Muscle of leg (tissue), 11 donors: ENCODE data around the gene DEFB121. TPM values are rescaled to one million over a fixed set of nuclear protein-coding genes. Genes with fewer than 3 reads are reported as not detected.
"Not testable (repeated sequence)": the region's sequence is repeated elsewhere in the genome, so short reads cannot be mapped to it uniquely, and the experiment has no call there.

ENCODE experiments used
- DNase-seq: peaks from one replicate; pipeline ENCODE4 v3.0.0; 2013
- H3K27ac ChIP-seq: one replicate; pipeline ENCODE4 v1.5.1; 2013; ENCODE audit warnings: mild to moderate bottlenecking, low read length, control low read depth
- H3K27me3 ChIP-seq: one replicate; pipeline ENCODE4 v1.6.1; 2013; ENCODE audit warnings: low read length; ENCODE audit not compliant: control insufficient read depth, insufficient read depth
- H3K36me3 ChIP-seq: one replicate; pipeline ENCODE4 v1.6.1; 2013; ENCODE audit warnings: low read length; ENCODE audit not compliant: control insufficient read depth, insufficient read depth
- H3K4me1 ChIP-seq: one replicate; pipeline ENCODE4 v1.6.1; 2013; ENCODE audit warnings: low read length; ENCODE audit not compliant: control insufficient read depth, insufficient read depth
- H3K4me3 ChIP-seq: one replicate; pipeline ENCODE4 v1.5.1; 2013; ENCODE audit warnings: low read length, control low read depth
- H3K9me3 ChIP-seq: replicated peaks from 2 replicates; pipeline ENCODE4 v1.6.1; 2013; ENCODE audit warnings: low read depth, low read length; ENCODE audit not compliant: control insufficient read depth
- WGBS: methylation state at CpG from one replicate; pipeline ENCODE4 v1.1.5; 2013; ENCODE audit warnings: missing lambda C conversion rate; ENCODE audit not compliant: insufficient coverage; 5-methylcytosine and 5-hydroxymethylcytosine counted together
- polyA plus RNA-seq, 8 donors: library from polyadenylated mRNA; unstranded; fragments of 120-200 nt; gene quantifications; one replicate each; pipeline versions ENCODE4 v1.2.1 to v1.2.3, GENCODE V29; 2013; ENCODE audit warnings: inconsistent platforms in 1 of 8, low replicate concordance in 1 of 8; ENCODE audit not compliant: insufficient read length in 8 of 8, insufficient read depth in 1 of 8
- total RNA-seq: library from RNA; stranded (reverse); fragments of 120-200 nt; gene quantifications from one replicate; pipeline ENCODE4 v1.2.4, GENCODE V29; 2013

The DEFB121 gene
- total and polyA plus RNA-seq, 9 donors = not detected

- H3K4me3 ChIP-seq, H3K36me3 ChIP-seq, DNase-seq, H3K27me3 ChIP-seq, H3K27ac ChIP-seq, H3K4me1 ChIP-seq: not testable (repeated sequence)
- 77% methylated on average over 3 of the region's 5 CpGs for WGBS
- H3K9me3 ChIP-seq = peaks cover 11% of the 10 kb centered on the region
Measured at GRCh38 chr20:31364272-31364671, 41.7 kb downstream of the DEFB121 start.

GRCh38 chr20:31363295-31363694, 42.7 kb downstream of the DEFB121 start:
- H3K27ac ChIP-seq = no peak overlapping the region
- DNase-seq = no peak
- no peaks in the 10 kb centered on the region for H3K27me3 ChIP-seq
- no peaks in the 10 kb centered on the region for H3K4me1 ChIP-seq
- no CpG with 5 or more reads among the region's 4 CpGs for WGBS
- no peak overlapping the region for H3K4me3 ChIP-seq
- H3K36me3 ChIP-seq = no peaks in the 10 kb centered on the region
- H3K9me3 ChIP-seq = peaks cover 7% of the 10 kb centered on the region

- Histone ChIP-seq H3K27me3 (no peaks in the 10 kb centered on the region), H3K27ac (no peak overlapping the region), H3K36me3 (no peaks in the 10 kb centered on the region), H3K9me3 (peaks cover 14% of the 10 kb centered on the region), H3K4me1 (no peaks in the 10 kb centered on the region), H3K4me3 (no peak overlapping the region)
- no peak for DNase-seq
- no CpG with 5 or more reads among the region's 1 CpG for WGBS
Measured at GRCh38 chr20:31355981-31356380, 50.0 kb downstream of the DEFB121 start.

Other genes starting within 250 kb of the DEFB121 start
- not detected for gene DEFB115, start 148.6 kb downstream of the DEFB121 start, total RNA-seq
- gene DEFB115, start 148.6 kb downstream of the DEFB121 start, polyA plus RNA-seq = not detected
- not detected for gene DEFB116, start 97.6 kb downstream of the DEFB121 start, total RNA-seq
- 1 to 10 TPM in 1 of 8 donors, not detected in 7; 1.0 TPM for gene DEFB116, start 97.6 kb downstream of the DEFB121 start, polyA plus RNA-seq
- gene DEFB118, start 37.6 kb downstream of the DEFB121 start, total RNA-seq = not detected
- not detected for gene DEFB118, start 37.6 kb downstream of the DEFB121 start, polyA plus RNA-seq
- gene DEFB119, start 15.6 kb downstream of the DEFB121 start, total RNA-seq = not detected
- not detected for gene DEFB119, start 15.6 kb downstream of the DEFB121 start, polyA plus RNA-seq
- not detected for gene DEFB123, start 34.4 kb upstream of the DEFB121 start, total RNA-seq
- not detected for gene DEFB123, start 34.4 kb upstream of the DEFB121 start, polyA plus RNA-seq
- gene DEFB124, start 68.9 kb upstream of the DEFB121 start, total RNA-seq = 0.62 TPM
- 1 to 10 TPM in 4 of 8 donors, under 1 TPM in 3, not detected in 1; 0.41 to 1.7 (median 1.4) TPM for gene DEFB124, start 68.9 kb upstream of the DEFB121 start, polyA plus RNA-seq
- 9.6 TPM for gene REM1, start 69.1 kb upstream of the DEFB121 start, total RNA-seq
- 1 to 10 TPM; 3.6 to 8.5 (median 5.6) TPM for gene REM1, start 69.1 kb upstream of the DEFB121 start, polyA plus RNA-seq
- 26.4 TPM for gene HM13, start 108.2 kb upstream of the DEFB121 start, total RNA-seq
- gene HM13, start 108.2 kb upstream of the DEFB121 start, polyA plus RNA-seq = 100 to 1,000 TPM in 2 of 8 donors, 10 to 100 TPM in 6; 74.5 to 105 (median 78.8) TPM
- gene ID1, start 199.1 kb upstream of the DEFB121 start, total RNA-seq = 79.2 TPM
- gene ID1, start 199.1 kb upstream of the DEFB121 start, polyA plus RNA-seq = 10 to 100 TPM; 21.2 to 51.1 (median 36.0) TPM
- 11.4 TPM for gene COX4I2, start 231.7 kb upstream of the DEFB121 start, total RNA-seq
- gene COX4I2, start 231.7 kb upstream of the DEFB121 start, polyA plus RNA-seq = 10 to 100 TPM in 3 of 8 donors, 1 to 10 TPM in 5; 7.0 to 12.5 (median 8.5) TPM